K562 (cell line): ENCODE measurements around the gene SSU72. TPM values are rescaled to one million over a fixed set of nuclear protein-coding genes. Genes with fewer than 3 reads are reported as not detected.
A peak's percentile ranks its signal among the peaks of the same experiment; 100 is the strongest.

Experiments used
- C11orf30 ChIP-seq: fragments of 450-650 bp; IDR thresholded peaks from 2 replicates; pipeline ENCODE4 v1.6.1; 2016; ENCODE audit warnings: low read depth, mild to moderate bottlenecking
- CGGBP1 ChIP-seq: fragments of 250-450 bp; sonication (Bioruptor Pico); IDR thresholded peaks from 2 replicates; pipeline ENCODE4 v1.9.0; 2021; ENCODE audit warnings: mild to moderate bottlenecking
- CREM ChIP-seq: IDR thresholded peaks from 2 replicates; pipeline ENCODE4 v1.6.1; 2014; ENCODE audit warnings: antibody characterized with exemption, low read depth
- ETS2 ChIP-seq: IDR thresholded peaks from 2 replicates; pipeline ENCODE4 v1.6.1; 2016; ENCODE audit warnings: borderline replicate concordance, missing genetic modification characterization, mild to moderate bottlenecking, moderate library complexity, missing compliant biosample characterization; ENCODE audit not compliant: poor library complexity, severe bottlenecking
- HNRNPL ChIP-seq: fragments of 200-400 bp; formaldehyde crosslinking; IDR thresholded peaks from 2 replicates; pipeline ENCODE4 v1.6.1; 2017; ENCODE audit warnings: low read depth, mild to moderate bottlenecking, low read length
- NFATC3 ChIP-seq: fragments of 450-650 bp; IDR thresholded peaks from 2 replicates; pipeline ENCODE4 v1.6.1; 2017; ENCODE audit warnings: mild to moderate bottlenecking
- PML ChIP-seq: IDR thresholded peaks from 2 replicates; pipeline ENCODE4 v1.6.1; 2012; ENCODE audit warnings: low read length, inconsistent platforms
- SMC3 ChIP-seq: conservative IDR thresholded peaks from 2 replicates; pipeline ENCODE4 v1.6.1; 2011; ENCODE audit warnings: low read depth, low read length, improper control_type of control experiment; ENCODE audit not compliant: insufficient read depth
- TAF7 ChIP-seq: fragments of 450-650 bp; IDR thresholded peaks from 2 replicates; pipeline ENCODE4 v1.6.1; 2016; ENCODE audit warnings: missing genetic modification characterization, missing compliant biosample characterization
- TARDBP ChIP-seq: fragments of 450-650 bp; IDR thresholded peaks from 2 replicates; pipeline ENCODE4 v1.6.1; 2016
- ZNF197 ChIP-seq: fragments of 200-800 bp; sonication (Bioruptor generic); IDR thresholded peaks from 2 replicates; pipeline ENCODE4 v1.6.1; 2016; ENCODE audit warnings: low read depth, missing genetic modification characterization, missing compliant biosample characterization
- polyA plus RNA-seq, 8 experiments: library from polyadenylated mRNA; depleted of rRNA in 4 of 8; stranded (reverse) in 5 of 8; unstranded in 3 of 8; fragments of >200 nt; fragmentation: Nextera tagmentation in 2 of 8; fragmentation: Illumina TruSeq in 1 of 8; extraction: Ambion mirVana in 2 of 8; extraction: Trizol in 1 of 8; gene quantifications; 2 replicates each; pipeline versions ENCODE4 v1.2.1 to v1.2.3, GENCODE V29; 2011 to 2014; ENCODE audit warnings: inconsistent platforms in 1 of 8, missing spikeins in 1 of 8
- total RNA-seq, 7 experiments: library from RNA; depleted of rRNA in 6 of 7; stranded (reverse); fragments of >200 nt in 6 of 7; fragmentation: Illumina TruSeq in 2 of 7; extraction: Trizol in 2 of 7; gene quantifications; 2 replicates each; pipeline versions ENCODE4 v1.2.1 to v1.2.3, GENCODE V29; 2011 to 2021; ENCODE audit warnings: low replicate concordance in 1 of 7

The SSU72 gene
- total and polyA plus RNA-seq, 9 of the 15 experiments (the other 6 are each of a cell fraction or from before 2014, with no cell fraction given), result 70.8 to 201 (median 94.6) TPM

- TF ChIP-seq CREM (peak; percentile 56), HNRNPL (no peak), ZNF197 (CRISPR knock-in tag) (no peak), SMC3 (no peak), ETS2 (tag) (no peak), NFATC3 (no peak), TARDBP (no peak), PML (no peak), C11orf30 (no peak), CGGBP1 (CRISPR knock-in tag) (no peak), TAF7 (tag) (no peak)
These were observed 39.7 kb upstream of the SSU72 start (continued) for GRCh38 chr1:1614204-1614953.
